HG03354 (cell line): Measurements from ENCODE around the gene CCDC141.
A peak's percentile ranks its signal among the peaks of the same experiment; 100 is the strongest.

Experiments used
- ATAC-seq: cut with Tn5 transposase; IDR thresholded peaks from one replicate; pipeline ENCODE4 v1.9.1; 2021; ENCODE audit warnings: mild to moderate bottlenecking; ENCODE audit not compliant: unreplicated experiment, poor library complexity, severe bottlenecking

Gene CCDC141

DNA sequence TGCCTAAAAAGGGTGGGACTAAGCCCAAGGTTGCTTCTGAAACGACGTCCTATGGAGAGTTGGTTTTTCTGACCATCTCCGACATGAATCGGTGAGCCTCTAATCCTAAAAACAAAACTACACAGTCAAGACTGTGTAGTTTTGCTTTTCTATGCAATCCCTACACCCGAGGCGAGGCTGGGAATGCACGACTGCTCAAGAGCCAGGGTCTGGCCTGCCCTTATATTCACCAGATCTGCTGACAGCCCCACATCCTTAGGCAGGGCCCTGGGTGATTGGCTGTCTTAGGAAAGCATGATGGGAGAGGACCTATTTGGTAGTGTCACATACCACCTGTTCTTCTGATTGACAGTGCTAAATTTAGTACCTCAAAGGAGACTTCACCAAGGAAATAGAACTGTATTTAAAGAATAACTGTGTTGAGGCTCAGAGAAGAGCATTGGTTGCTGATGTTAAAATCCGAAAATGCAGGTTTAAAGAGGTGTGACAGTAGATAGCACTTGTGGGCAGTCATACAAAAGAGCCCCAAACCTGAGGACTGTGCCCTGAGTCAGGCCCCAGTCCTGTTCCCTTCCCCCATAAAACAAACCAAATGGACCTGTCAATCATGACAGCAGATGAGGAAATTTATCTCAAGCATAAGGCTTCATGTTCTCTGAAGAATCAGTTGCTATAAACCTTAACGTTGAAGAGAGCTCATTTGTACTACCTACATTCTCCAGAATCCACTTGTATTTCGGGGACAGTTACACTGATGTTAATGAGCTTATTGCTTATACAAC is 242.5 kb downstream of the CCDC141 start, which contains the start of gene TTN:
Gene TTN (minus strand): TSS at position 197 of the 782 bp plus-strand sequence. CDS start 2,781 bp downstream, outside the sequence.
- no peak for ATAC-seq

GRCh38 chr2:178806543-178806942 is 243.4 kb downstream of the CCDC141 start:
- no peak for ATAC-seq

- no peak for ATAC-seq
Measured at GRCh38 chr2:178805457-178805856, 244.5 kb downstream of the CCDC141 start.

DNA sequence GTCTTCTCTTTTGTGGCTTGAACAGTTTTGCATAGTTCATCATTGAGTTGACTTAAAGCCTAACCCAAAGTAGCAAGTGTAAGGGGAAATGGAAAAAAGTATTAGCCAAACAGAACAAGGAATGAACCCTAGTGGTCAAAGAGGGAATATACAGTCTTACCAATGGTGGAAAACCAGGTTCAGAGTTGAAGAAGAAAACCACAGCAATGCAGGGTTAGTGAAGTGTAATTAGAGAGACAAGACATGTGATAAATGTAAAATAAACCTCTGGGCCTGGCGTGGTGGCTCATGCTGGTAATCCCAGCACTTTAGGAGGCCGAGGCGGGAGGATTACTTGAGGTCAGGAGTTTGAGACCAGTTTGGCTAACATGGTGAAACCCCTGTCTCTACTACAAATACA is 245.1 kb downstream of the CCDC141 start:
- ATAC-seq, result peak; percentile 83

DNA sequence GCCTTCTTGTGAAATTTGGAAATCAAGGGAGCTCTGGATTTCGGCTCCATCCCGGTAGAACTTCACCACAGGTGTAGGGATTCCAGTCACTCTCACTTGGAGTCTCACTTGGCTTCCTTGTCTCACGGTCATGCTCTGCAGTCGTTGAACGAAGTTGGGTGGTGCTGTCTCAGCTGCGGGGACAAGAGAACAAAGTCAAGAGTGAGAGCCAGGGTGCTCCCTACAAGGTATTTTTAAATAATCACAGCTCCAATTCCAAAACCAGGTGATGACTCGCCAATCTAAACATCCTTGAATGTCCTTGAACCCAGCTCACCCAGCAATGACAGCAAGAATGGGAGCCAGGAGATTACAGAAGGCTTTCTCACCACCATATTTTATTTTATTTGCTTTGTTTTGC is 249.4 kb downstream of the CCDC141 start:
- ATAC-seq, result no peak

DNA sequence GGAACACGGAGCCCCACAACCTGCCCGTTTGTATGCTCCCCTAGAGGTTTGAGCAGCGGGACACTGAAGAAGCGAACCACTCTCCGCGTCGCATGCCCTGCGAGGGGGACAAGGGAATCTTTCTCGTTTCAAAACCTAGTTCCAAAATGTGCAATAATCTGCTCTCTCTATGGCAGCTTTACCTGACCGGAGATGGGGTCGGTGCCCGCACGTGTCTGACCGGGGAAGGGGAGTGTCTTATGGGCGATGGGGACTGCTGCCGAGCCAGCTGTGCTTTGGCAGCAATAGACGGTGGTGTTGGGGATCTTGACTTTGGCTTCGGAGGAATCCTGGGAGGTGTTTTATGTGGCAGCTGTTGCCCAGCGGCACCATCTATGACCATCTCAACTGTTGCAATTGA is 250.6 kb downstream of the CCDC141 start:
- ATAC-seq, result no peak

- ATAC-seq, result no peak
Measured at GRCh38 chr2:178796079-178796677, 253.8 kb downstream of the CCDC141 start.

DNA sequence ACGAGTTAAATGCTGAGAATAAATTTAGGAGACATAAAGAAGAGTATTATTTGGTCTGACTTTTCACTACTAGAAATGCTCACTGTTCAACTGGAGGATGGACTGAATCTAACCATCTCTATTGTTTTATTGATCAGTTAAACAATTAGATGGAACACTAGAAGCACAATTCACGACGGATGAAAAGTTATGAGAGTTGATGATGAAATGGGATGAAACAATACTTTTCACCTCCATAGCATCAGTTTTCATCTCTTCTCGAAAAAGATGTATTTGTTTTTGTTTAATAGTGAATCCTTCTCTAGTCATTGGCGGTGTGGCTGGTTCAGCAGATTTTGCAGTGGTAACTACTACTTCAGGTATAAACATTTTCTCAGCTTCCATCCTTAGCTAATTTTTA is 262.0 kb downstream of the CCDC141 start:
- ATAC-seq, result no peak

GRCh38 chr2:178787155-178787554 is 262.8 kb downstream of the CCDC141 start:
- no peak for ATAC-seq

DNA sequence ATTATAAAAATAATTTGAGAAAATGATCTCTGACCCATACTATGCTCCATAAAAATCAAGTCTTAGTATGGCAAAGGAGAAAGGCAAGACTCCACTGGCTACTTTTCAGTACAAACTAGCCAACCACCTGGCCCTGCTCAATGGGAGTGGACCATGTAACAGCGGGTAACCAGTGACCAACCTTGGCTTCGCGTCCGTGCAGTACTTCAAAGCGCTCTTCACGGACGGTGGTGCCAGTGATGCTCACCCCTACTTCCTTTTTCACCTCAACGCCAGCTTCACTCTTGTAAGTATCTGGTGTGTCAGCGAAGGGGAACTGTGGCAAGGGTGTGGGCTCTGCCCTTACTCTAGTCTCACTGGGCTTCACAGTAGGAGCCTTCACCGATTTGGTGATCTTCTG is 266.0 kb downstream of the CCDC141 start:
- no peak for ATAC-seq

GRCh38 chr2:178782236-178782635 is 267.7 kb downstream of the CCDC141 start:
- ATAC-seq, result no peak
